Measurements from ENCODE around the gene ARHGAP24.

DNA sequence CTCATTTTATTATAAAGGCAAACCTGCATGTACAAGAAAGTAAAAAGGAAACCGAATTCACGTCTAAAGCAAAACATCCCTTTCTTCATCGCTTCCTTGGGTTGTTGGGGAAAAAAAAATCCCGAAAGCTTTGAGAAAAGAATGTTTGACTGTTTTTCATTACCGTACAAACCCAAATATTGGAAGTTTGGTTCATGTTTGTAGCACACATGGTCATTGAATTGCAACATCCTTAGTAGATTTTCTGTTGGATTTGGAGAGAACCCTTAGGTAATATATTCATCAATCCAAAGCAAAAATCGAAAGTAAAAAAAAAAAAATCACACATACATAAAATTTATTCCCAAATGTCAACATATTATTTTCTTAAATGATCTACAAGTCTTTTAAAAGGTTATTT is 464.6 kb downstream of the ARHGAP24 start:
- TF ChIP-seq, protein P1, sequence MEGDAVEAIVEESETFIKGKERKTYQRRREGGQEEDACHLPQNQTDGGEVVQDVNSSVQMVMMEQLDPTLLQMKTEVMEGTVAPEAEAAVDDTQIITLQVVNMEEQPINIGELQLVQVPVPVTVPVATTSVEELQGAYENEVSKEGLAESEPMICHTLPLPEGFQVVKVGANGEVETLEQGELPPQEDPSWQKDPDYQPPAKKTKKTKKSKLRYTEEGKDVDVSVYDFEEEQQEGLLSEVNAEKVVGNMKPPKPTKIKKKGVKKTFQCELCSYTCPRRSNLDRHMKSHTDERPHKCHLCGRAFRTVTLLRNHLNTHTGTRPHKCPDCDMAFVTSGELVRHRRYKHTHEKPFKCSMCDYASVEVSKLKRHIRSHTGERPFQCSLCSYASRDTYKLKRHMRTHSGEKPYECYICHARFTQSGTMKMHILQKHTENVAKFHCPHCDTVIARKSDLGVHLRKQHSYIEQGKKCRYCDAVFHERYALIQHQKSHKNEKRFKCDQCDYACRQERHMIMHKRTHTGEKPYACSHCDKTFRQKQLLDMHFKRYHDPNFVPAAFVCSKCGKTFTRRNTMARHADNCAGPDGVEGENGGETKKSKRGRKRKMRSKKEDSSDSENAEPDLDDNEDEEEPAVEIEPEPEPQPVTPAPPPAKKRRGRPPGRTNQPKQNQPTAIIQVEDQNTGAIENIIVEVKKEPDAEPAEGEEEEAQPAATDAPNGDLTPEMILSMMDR (IDR thresholded peaks at IDR 0.05), result no peak
- TF ChIP-seq POLR2A (IDR thresholded peaks at IDR 0.05) (no peak), EP300 (IDR thresholded peaks at IDR 0.05) (no peak)
